ENCODE measurements around the gene TH. TPM values are rescaled to one million over a fixed set of nuclear protein-coding genes. Genes with fewer than 3 reads are reported as not detected.

TH gene
- total and polyA plus RNA-seq, 2 experiments from 2014 or later: 0.34 TPM; not detected in 1

GRCh38 chr11:2209370-2209801 is 37.8 kb upstream of the TH start:
- Mint-ChIP-seq H3K4me1 (peaks cover 19% of the 10 kb centered on the region), H3K27ac (no peak overlapping the region), H3K36me3 (ENCODE audit: low read depth) (no peaks in the 10 kb centered on the region), H3K27me3 (ENCODE audit: insufficient read depth, low read depth, poor library complexity) (peaks cover 21% of the 10 kb centered on the region), H3K4me3 (no peak overlapping the region), H3K9me3 (peaks cover 3% of the 10 kb centered on the region; the same call in 2 of the 3 replicates)
- Histone ChIP-seq H3F3A (replicated peaks; ENCODE audit: low read depth) (no peaks in the 10 kb centered on the region), H3K4me1 (ENCODE audit: insufficient read depth) (peaks cover 10% of the 10 kb centered on the region; the same call in 1 of the 2 replicates), H3K9me2 (ENCODE audit: insufficient read depth) (no peaks in the 10 kb centered on the region), H3K4me3 (no peak overlapping the region), H3K36me3 (ENCODE audit: insufficient read depth) (no peaks in the 10 kb centered on the region), H3K79me2 (replicated peaks; ENCODE audit: insufficient read depth) (no peaks in the 10 kb centered on the region), H4K20me1 (replicated peaks; ENCODE audit: insufficient read depth) (no peaks in the 10 kb centered on the region), H2AFZ (no peak overlapping the region), H3K27ac (ENCODE audit: low read depth) (no peak overlapping the region), H3K27me3 (ENCODE audit: insufficient read depth) (no peaks in the 10 kb centered on the region), H3K4me2 (no peak overlapping the region)
- no peak for ATAC-seq
- TF ChIP-seq EZH2 (IDR thresholded peaks at IDR 0.05; ENCODE audit: low read depth, unreplicated experiment): no peak
- TF ChIP-seq POLR2AphosphoS5 (IDR thresholded peaks at IDR 0.05; ENCODE audit: low read depth): no peak
- TF ChIP-seq ZNF114 (CRISPR knock-in tag; IDR thresholded peaks at IDR 0.05): no peak
- TF ChIP-seq ZNF331 (CRISPR knock-in tag; IDR thresholded peaks at IDR 0.05; ENCODE audit: low read depth): no peak
- TF ChIP-seq CREB1 (CRISPR knock-in tag; IDR thresholded peaks at IDR 0.05; ENCODE audit: low read depth): no peak
- TF ChIP-seq, protein P1, sequence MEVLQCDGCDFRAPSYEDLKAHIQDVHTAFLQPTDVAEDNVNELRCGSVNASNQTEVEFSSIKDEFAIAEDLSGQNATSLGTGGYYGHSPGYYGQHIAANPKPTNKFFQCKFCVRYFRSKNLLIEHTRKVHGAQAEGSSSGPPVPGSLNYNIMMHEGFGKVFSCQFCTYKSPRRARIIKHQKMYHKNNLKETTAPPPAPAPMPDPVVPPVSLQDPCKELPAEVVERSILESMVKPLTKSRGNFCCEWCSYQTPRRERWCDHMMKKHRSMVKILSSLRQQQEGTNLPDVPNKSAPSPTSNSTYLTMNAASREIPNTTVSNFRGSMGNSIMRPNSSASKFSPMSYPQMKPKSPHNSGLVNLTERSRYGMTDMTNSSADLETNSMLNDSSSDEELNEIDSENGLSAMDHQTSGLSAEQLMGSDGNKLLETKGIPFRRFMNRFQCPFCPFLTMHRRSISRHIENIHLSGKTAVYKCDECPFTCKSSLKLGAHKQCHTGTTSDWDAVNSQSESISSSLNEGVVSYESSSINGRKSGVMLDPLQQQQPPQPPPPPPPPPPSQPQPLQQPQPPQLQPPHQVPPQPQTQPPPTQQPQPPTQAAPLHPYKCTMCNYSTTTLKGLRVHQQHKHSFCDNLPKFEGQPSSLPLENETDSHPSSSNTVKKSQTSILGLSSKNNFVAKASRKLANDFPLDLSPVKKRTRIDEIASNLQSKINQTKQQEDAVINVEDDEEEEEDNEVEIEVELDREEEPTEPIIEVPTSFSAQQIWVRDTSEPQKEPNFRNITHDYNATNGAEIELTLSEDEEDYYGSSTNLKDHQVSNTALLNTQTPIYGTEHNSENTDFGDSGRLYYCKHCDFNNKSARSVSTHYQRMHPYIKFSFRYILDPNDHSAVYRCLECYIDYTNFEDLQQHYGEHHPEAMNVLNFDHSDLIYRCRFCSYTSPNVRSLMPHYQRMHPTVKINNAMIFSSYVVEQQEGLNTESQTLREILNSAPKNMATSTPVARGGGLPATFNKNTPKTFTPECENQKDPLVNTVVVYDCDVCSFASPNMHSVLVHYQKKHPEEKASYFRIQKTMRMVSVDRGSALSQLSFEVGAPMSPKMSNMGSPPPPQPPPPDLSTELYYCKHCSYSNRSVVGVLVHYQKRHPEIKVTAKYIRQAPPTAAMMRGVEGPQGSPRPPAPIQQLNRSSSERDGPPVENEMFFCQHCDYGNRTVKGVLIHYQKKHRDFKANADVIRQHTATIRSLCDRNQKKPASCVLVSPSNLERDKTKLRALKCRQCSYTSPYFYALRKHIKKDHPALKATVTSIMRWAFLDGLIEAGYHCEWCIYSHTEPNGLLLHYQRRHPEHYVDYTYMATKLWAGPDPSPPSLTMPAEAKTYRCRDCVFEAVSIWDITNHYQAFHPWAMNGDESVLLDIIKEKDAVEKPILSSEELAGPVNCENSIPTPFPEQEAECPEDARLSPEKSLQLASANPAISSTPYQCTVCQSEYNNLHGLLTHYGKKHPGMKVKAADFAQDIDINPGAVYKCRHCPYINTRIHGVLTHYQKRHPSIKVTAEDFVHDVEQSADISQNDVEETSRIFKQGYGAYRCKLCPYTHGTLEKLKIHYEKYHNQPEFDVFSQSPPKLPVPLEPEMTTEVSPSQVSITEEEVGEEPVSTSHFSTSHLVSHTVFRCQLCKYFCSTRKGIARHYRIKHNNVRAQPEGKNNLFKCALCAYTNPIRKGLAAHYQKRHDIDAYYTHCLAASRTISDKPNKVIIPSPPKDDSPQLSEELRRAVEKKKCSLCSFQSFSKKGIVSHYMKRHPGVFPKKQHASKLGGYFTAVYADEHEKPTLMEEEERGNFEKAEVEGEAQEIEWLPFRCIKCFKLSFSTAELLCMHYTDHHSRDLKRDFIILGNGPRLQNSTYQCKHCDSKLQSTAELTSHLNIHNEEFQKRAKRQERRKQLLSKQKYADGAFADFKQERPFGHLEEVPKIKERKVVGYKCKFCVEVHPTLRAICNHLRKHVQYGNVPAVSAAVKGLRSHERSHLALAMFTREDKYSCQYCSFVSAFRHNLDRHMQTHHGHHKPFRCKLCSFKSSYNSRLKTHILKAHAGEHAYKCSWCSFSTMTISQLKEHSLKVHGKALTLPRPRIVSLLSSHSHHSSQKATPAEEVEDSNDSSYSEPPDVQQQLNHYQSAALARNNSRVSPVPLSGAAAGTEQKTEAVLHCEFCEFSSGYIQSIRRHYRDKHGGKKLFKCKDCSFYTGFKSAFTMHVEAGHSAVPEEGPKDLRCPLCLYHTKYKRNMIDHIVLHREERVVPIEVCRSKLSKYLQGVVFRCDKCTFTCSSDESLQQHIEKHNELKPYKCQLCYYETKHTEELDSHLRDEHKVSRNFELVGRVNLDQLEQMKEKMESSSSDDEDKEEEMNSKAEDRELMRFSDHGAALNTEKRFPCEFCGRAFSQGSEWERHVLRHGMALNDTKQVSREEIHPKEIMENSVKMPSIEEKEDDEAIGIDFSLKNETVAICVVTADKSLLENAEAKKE (CRISPR knock-in tag; IDR thresholded peaks at IDR 0.05): no peak
- TF ChIP-seq CTCF (conservative IDR thresholded peaks at IDR 0.05; ENCODE audit: low read depth in 2 of 2): no peak
- TF ChIP-seq NANOG (IDR thresholded peaks at IDR 0.05; ENCODE audit: borderline replicate concordance): no peak
- no peak for TF ChIP-seq REST (IDR thresholded peaks at IDR 0.05; ENCODE audit: unreplicated experiment)
- TF ChIP-seq JUNB (IDR thresholded peaks at IDR 0.05; ENCODE audit: unreplicated experiment): no peak
- TF ChIP-seq, protein P2, sequence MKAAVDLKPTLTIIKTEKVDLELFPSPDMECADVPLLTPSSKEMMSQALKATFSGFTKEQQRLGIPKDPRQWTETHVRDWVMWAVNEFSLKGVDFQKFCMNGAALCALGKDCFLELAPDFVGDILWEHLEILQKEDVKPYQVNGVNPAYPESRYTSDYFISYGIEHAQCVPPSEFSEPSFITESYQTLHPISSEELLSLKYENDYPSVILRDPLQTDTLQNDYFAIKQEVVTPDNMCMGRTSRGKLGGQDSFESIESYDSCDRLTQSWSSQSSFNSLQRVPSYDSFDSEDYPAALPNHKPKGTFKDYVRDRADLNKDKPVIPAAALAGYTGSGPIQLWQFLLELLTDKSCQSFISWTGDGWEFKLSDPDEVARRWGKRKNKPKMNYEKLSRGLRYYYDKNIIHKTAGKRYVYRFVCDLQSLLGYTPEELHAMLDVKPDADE (IDR thresholded peaks at IDR 0.05): no peak
- TF ChIP-seq STAT1 (IDR thresholded peaks at IDR 0.05; ENCODE audit: unreplicated experiment): no peak
- TF ChIP-seq EZH2phosphoT487 (IDR thresholded peaks at IDR 0.05; ENCODE audit: unreplicated experiment): no peak
- no peak for DNase-seq (ENCODE audit: low spot score)

Measured in GM23338 (cell line).